ENCODE data around the gene MYL12A.

- TF ChIP-seq CTCF (IDR thresholded peaks at IDR 0.05) (no peak), POLR2A (IDR thresholded peaks at IDR 0.05) (no peak)
These were observed 15.6 kb downstream of the MYL12A start for GRCh38 chr18:3263132-3263700.
